HCT116 (cell line): ENCODE results near the gene USP21.

ENCODE experiments used
- CTCF ChIP-seq, 3 experiments: fragments of 200-600 bp in 1 of 3; sonication (generic) in 1 of 3; IDR thresholded peaks in 2 of 3; conservative IDR thresholded peaks in 1 of 3; 2 replicates each; pipeline ENCODE4 v1.5.1; 2012 to 2017; ENCODE audit warnings: low read depth in 2 of 3, low read length in 2 of 3, antibody characterized with exemption in 1 of 3, borderline replicate concordance in 1 of 3, control low read depth in 1 of 3, mild to moderate bottlenecking in 1 of 3, mixed read lengths in 1 of 3, mixed run types in 1 of 3, moderate library complexity in 1 of 3; ENCODE audit not compliant: insufficient read depth in 1 of 3
- EZH2 ChIP-seq: fragments of 200-600 bp; sonication (generic); IDR thresholded peaks from 2 replicates; pipeline ENCODE4 v1.6.1; 2017; ENCODE audit warnings: antibody characterized with exemption, mixed run types
- POLR2A ChIP-seq: IDR thresholded peaks from 2 replicates; pipeline ENCODE4 v1.7.0; 2011; ENCODE audit warnings: borderline replicate concordance; ENCODE audit not compliant: insufficient read depth, insufficient read length; ENCODE audit errors: extremely low read depth
- POLR2AphosphoS5 ChIP-seq: IDR thresholded peaks from 2 replicates; pipeline ENCODE4 v1.6.1; 2011; ENCODE audit warnings: mild to moderate bottlenecking, low read depth, low read length, moderate library complexity
- SRF ChIP-seq: IDR thresholded peaks from 2 replicates; pipeline ENCODE4 v1.6.1; 2012; ENCODE audit warnings: low read depth

DNA sequence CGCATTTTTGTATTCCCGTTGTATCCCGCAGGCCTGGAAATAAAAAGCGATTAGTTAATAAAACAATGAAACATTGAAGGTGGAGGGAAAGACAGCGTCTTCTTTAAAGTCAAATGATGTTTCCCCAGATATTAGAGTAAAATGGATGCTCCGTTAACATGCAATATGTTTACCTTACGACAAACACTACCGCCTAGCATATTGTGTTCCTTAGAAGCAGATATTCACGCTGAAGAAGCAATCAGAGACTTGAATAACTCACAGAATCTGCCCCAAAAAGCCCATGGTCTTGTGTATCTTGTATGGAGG, 18.6 kb downstream of the USP21 start:
- TF ChIP-seq CTCF (IDR thresholded peaks at IDR 0.05 in 2 of 3, conservative IDR thresholded peaks at IDR 0.05 in 1 of 3; ENCODE audit: borderline replicate concordance in 1 of 3, insufficient read depth in 1 of 3, low read depth in 2 of 3, low read length in 2 of 3): 0 out of 6 replicates have a peak, but pooled peaks of 1 of the 3 experiments have one; percentile 1
- no peak for TF ChIP-seq EZH2
- TF ChIP-seq SRF: no peak
- no peak for TF ChIP-seq POLR2AphosphoS5
- TF ChIP-seq POLR2A: no peak
